ENCODE results near the gene CASS4.

The CASS4 gene

GRCh38 chr20:56424931-56425330 is 12.9 kb downstream of the CASS4 start:
- DNase-seq: no peak

GRCh38 chr20:56426026-56426425 is 14.0 kb downstream of the CASS4 start:
- no peak for DNase-seq

GRCh38 chr20:56426926-56427325 is 14.9 kb downstream of the CASS4 start:
- no peak for DNase-seq

DNA sequence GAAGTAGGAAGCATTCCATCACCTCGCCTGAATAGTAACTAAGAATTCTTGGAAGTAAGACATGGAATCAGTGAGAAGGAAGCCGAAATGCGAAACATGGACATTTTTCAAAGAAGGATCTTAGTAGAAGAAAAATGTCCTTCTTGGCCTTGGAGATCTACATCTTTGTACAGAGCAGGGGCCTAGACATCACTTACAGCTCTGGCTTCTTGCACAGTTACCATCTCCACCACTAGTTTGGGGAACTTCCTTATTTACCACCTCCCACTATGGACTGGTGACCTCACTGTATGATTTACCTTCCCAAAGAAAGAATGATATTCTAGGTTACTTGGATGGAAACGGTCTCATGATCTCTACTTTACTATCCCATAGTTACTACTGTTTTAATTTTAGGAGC is 15.7 kb downstream of the CASS4 start:
- DNase-seq: no peak

GRCh38 chr20:56428410-56428809 is 16.4 kb downstream of the CASS4 start:
- DNase-seq: no peak

DNA sequence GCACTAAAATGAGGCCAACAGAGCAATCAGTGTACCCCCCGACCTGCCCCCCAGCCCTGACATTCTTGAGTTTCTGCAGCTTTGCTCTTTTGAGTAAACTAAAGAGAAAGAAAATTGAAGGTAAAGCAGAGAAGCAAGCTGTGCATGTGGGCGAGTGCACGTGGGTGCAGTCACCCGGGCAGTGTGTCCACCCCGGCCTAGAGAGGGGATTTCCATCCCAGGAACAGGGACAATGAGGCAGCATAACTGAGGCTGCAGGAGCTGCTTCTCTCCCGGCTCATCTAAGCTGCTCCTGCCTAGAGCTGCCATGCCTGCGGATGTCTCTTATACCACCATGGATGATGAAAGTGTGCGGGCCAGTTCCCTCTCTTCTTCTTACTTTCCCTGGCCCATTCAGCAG is 16.8 kb downstream of the CASS4 start:
- DNase-seq: no peak

- peak; percentile 86 for DNase-seq
Observed at GRCh38 chr20:56429502-56429901, 17.4 kb downstream of the CASS4 start.

DNA sequence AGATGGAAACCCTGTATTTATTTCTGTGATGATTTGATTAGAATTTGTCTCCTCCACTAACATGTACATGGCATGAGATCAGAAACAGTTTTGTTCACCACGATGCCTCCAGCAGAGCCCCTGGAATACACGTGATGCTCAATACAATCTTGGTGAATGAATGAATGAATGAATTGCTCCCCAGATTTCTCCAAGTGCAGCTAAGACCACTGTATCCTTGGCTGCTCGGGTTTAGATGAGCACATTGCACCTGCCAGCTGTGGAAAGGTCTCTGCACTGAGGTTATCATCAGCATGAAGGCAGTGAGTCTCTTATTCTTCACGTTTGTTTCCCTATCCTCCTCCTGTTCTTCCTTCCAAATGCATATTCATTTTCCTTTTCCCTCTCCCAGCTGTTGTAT is 17.9 kb downstream of the CASS4 start:
- DNase-seq: no peak

DNA sequence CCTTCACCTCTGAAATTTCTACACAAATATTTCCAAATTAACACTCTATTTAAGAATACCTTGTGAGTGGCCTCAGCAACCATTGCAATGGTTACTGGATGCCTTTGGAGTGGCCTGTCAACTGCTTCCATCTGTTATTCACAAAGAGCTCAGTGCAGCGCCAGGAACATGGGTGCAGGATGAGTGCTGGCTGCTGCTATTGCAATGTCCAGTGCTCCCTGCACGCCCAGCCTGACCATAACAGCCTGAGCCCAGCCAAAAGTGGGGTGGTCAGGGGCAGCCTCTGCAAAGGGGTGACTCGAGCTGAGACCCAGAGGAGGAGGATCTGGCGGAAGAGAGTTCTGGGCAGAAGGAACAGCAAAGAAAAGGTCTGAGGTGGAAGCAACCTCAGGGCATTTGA is 18.4 kb downstream of the CASS4 start:
- DNase-seq: no peak

DNA sequence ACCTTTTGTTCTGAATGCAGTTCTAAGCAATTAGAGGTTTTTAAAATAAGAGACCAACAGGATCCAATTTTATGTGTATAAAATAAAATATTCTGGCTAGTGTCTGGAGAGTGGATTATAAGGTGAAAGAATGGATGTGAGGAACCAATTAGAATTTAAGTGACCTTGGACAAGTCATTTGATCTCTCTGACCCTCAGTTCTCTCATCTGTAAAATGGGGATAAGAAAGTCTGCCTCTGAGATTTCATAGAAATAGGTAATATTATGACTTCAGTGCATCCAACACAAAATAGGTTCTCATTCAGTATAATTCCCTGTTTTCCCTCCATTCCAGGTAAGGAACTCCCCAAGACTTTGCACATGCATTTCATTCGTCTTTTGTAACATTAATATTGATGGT is 18.9 kb downstream of the CASS4 start:
- DNase-seq: no peak

- DNase-seq: no peak
Observed at GRCh38 chr20:56431471-56431870, 19.4 kb downstream of the CASS4 start.

- DNase-seq: peak; percentile 45
Observed at GRCh38 chr20:56433221-56433879, 21.3 kb downstream of the CASS4 start.

DNA sequence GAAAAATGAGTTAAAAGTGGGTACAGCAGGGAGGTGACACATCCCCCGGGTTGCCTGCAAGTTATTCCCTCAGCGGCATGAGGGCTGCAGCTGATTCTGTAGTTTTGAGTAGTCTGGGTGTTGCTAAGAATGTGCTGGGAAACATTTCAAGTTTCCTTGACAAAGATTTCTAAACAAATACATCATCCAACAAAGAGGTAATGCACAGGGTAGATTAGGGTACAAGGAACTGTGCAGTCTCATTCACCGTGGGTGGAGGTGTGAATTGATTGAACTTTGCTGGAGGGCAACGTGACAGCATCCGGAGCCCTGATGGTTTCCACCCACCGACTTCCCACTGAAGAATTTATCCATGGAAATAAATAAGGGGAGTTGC is 21.8 kb downstream of the CASS4 start:
- peak; percentile 76 for DNase-seq

DNA sequence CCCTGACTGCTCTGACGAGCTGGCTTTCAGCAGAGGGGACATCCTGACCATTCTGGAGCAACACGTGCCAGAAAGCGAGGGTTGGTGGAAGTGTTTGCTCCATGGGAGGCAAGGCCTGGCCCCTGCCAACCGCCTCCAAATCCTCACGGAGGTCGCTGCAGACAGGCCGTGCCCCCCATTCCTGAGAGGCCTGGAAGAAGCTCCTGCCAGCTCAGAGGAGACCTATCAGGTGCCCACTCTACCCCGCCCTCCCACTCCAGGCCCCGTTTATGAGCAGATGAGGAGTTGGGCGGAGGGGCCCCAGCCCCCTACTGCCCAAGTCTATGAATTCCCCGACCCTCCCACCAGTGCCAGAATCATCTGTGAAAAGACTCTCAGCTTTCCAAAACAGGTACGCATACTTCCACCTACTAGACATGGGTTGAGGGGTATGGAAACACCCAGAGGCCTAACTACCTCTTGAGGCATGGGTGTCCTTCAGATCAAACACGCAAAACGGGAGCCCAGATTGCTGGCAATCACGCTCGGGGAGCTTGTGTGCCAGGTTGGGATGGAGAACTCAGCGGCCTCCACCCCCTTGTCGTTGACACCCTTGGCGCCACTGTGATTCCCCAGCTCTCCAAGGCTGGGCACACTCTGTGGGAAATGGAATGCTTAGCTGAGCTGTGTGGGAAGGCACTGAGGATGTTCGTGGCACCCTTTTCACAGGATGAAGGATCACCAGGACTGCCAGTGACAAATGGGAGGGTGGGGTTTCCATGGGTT is 25.3 kb downstream of the CASS4 start:
- DNase-seq: no peak

GRCh38 chr20:56438284-56438683 is 26.2 kb downstream of the CASS4 start:
- DNase-seq: no peak

DNA sequence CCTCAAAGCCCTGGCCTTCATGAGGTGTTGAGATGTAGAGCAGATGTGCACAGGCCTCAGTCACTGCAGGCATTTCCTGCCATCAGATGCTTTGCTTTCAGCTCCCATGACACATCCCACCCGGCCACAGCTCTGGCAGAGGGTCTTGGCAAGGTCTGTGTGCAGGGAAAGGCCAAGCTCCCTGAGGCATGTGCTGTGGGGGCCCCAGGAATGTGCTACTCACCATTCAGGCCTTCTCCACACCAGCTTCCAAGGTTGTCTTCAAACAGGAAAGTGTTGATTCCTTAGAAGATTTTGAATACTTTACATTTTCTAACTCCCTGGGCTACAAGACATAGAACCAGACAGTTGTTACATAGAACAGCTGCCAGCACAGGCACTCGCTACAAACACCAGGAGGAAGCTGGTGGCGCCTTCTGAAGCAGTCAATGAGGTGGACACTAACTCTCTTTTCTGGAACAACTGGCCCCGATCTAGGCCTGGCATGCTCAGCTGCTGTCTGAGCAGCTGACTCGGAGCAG is 27.8 kb downstream of the CASS4 start:
- DNase-seq: peak; percentile 100

DNA sequence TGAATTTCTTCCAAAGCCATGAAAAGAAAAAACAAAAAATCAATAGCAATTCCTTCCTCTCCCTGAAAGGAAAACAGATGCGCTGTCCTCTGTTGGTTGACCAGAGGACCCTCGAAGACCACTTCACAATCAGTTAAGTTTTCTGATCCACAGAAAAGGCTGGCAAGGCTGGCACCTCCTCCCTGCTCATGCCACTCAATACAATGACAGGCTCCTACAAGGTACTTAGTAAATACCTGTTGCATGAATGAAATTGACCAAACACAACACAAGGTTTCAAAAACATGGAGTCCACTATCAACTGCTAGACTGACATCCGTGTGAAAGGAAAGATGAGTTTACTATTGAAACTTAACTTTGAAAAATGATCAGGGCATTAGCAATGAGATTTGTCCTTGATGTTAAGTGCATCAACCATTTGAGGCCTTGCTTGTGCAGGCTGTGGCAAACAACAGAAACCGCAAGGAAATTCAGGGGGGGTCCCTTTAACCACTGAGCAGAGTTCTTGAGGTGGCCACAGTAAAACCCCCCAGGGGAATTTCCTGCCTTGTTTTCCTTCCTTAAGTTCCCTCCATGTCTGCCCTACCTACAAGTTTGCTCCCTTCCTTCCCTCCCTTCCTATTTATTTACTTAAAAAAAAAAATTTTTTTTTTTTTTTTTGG is 28.4 kb downstream of the CASS4 start:
- DNase-seq: peak; percentile 45

DNA sequence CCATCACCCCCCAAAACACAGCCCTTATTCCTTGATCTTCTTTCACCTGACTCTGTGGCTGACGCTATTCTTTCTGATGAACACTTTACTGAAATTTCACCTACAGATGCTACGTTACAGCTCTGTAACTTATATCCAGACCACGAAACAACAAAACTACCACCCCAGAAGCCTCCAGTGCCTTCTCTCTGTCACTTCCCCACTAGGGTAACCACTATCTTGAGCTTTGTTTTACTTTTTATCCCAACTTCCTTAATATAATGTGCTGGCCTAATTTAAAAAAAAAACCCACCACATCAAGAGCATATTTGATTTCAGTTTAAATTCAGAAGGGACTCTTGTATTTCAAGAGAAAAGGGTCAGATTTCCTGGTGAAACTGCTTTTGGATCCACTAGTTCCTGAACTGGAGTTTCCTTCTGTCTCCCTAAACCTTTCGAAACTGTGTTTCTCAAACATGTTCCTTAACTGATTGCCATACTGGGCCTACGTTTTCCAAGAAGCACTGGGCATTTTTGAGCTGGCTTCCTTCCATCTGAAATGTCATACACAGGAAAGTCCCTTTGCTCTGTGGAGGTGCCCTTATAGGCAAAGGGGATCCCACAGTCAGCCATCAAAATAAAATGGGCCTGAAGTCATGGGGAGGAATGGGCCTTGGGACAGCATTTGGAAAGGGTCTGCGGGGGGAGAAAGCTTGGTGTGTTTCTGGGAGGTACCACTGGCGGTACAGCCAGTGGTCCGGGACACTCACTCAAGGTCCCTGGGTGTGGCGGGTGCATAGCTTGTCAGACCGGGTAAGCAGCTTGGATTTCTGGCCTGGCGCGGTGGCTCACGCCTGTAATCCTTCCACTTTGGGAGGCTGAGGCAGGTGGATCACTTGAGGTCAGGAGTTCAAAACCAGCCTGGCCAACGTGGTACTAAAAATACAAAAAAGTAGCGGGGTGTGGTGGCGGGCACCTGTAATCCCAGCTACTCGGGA is 30.6 kb downstream of the CASS4 start:
- DNase-seq: no peak

GRCh38 chr20:56443654-56444540 is 31.8 kb downstream of the CASS4 start:
- peak; percentile 26 for DNase-seq

GRCh38 chr20:56445130-56445529 is 33.1 kb downstream of the CASS4 start:
- DNase-seq: no peak

DNA sequence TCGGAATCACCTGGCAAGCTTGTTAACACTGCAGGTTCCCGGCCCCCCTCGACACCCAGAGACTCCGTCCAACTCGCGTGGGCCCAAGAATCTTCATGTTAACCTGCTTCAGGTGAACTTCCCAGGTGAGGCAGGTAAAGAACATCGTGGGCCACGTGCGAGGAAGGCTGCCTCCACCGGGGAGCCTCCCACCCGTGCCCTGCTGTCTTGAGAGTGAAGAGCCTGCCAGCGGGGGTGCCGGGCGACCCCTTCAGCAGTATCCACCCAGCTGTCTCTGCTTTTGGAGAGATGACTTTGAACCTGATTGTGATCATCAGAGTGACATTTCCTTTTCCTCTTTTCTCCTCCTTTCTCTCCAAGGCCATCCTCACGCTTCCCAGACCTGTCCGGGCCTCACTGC is 33.5 kb downstream of the CASS4 start:
- no peak for DNase-seq

DNA sequence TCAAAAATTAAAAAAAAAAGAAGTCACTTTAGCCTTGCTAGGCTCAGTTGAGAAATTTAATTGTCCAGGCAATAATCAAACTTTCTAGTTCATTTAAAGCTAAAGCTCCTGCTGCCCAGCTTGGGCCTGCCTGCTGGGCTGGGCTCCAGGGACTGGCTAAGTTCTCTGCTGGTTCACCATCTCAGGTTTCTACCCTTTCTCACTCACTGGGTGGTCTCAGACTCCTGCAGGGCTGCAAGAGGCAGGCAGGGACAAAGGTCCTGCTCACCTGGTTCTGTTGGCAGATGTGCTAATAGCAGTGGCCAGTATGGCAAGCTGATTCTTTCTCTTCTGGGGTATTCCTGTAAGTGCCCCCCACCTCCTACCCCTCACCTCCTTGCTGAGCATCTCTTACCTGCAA is 35.2 kb downstream of the CASS4 start:
- DNase-seq: no peak

Data from fibroblast of skin of right biceps (primary cell).